ENCODE data around the gene PCGF3. TPM values are rescaled to one million over a fixed set of nuclear protein-coding genes. Genes with fewer than 3 reads are reported as not detected.

The PCGF3 gene
- total and polyA plus RNA-seq, 9 of the 15 experiments (the other 6 are each of a cell fraction or from before 2014, with no cell fraction given) = 2.6 to 46.1 (median 20.3) TPM

GRCh38 chr4:762211-763190 is 56.9 kb downstream of the PCGF3 start:
- no peak overlapping the region for H3K9ac ChIP-seq (ENCODE audit: insufficient read depth in 1 of 2, low read depth in 2 of 2, low read length in 2 of 2)
- no peaks in the 10 kb centered on the region for H4K20me1 ChIP-seq (replicated peaks; ENCODE audit: control insufficient read depth, insufficient read depth, low read length)
- peaks cover 74% of the 10 kb centered on the region; the same call in 2 of the 3 replicates for H3K36me3 ChIP-seq (ENCODE audit: control insufficient read depth, insufficient read depth, low read length)
- H3K4me2 ChIP-seq (ENCODE audit: insufficient read depth, low read length) = no peak overlapping the region
- no peaks in the 10 kb centered on the region; the same call in 2 of the 3 replicates for H3K79me2 ChIP-seq (ENCODE audit: control insufficient read depth, insufficient read depth, low read length)
- DNase-seq (ENCODE audit: extremely low read depth in 1 of 4, low spot score in 3 of 4) (no peak), ATAC-seq (peak; percentile 19; the same call in 1 of the 3 replicates), FAIRE-seq (no peak)
- 93% methylated on average over 20 of the region's 24 CpGs for WGBS (ENCODE audit: insufficient coverage, low coverage, missing lambda C conversion rate)
- peaks cover 13% of the 10 kb centered on the region for H3K9me3 ChIP-seq (replicated peaks; ENCODE audit: control insufficient read depth, insufficient read depth, low read depth, low read length)
- H2AFZ ChIP-seq (ENCODE audit: low read depth, low read length) = no peak overlapping the region
- ChIA-PET POLR2A (interaction anchor here (1.4 kb wide), 1 partner anchor 9 kb away, joined by 8 read pairs; no protein-coding TSS in a partner anchor), CTCF (ENCODE audit: low intra/inter-chr PET ratio) (no interaction called here)
- BruUV-seq (replicated peaks) = no TSS peak
- H3K4me3 ChIP-seq = no peak overlapping the region
- intact Hi-C loops (cut with micrococcal nuclease) (loop anchor here (10.0 kb wide), 1 partner anchor 222 kb away; the partner anchor contains the start of gene IDUA), in situ Hi-C loops (cut with MboI) (no loop called here)
- peaks cover 0 to 14% of the 10 kb centered on the region in 2 experiments; a peak in 2 of 5 replicates for H3K4me1 ChIP-seq (replicated peaks in 1 of 2; ENCODE audit: control insufficient read depth in 2 of 2, insufficient read depth in 2 of 2, low read length in 2 of 2)
- no peak overlapping the region for H3K27ac ChIP-seq (ENCODE audit: extremely low read depth, low read depth, low read length)
- no peaks in the 10 kb centered on the region for H3K27me3 ChIP-seq (ENCODE audit: control insufficient read depth in 2 of 2, insufficient read depth in 2 of 2, low read length in 2 of 2)
- no peaks in the 10 kb centered on the region for H3K9me1 ChIP-seq (ENCODE audit: control insufficient read depth, insufficient read depth, low read length)
- TF ChIP-seq CSDE1 (IDR thresholded peaks at IDR 0.05) (no peak), BRF1 (IDR thresholded peaks at IDR 0.05; ENCODE audit: borderline replicate concordance, extremely low read depth, insufficient read length) (no peak), NFATC3 (IDR thresholded peaks at IDR 0.05) (no peak), RFX7 (CRISPR knock-in tag; IDR thresholded peaks at IDR 0.05) (no peak), ZNF174 (CRISPR knock-in tag; IDR thresholded peaks at IDR 0.05) (no peak), NRF1 (conservative IDR thresholded peaks at IDR 0.05 in 1 of 2, IDR thresholded peaks at IDR 0.05 in 1 of 2) (no peak), KLF1 (tag; IDR thresholded peaks at IDR 0.05) (no peak), ZNF324 (CRISPR knock-in tag; IDR thresholded peaks at IDR 0.05) (no peak), CBX1 (IDR thresholded peaks at IDR 0.05; ENCODE audit: low read depth) (0 out of 2 replicates have a peak, but pooled peaks have one; percentile 35), ZNF318 (IDR thresholded peaks at IDR 0.05; ENCODE audit: borderline replicate concordance in 1 of 2, low read depth in 1 of 2) (no peak), SIRT6 (IDR thresholded peaks at IDR 0.05; ENCODE audit: low read depth, low read length) (peak; percentile 2), MTF1 (CRISPR knock-in tag; IDR thresholded peaks at IDR 0.05; ENCODE audit: borderline replicate concordance) (no peak), RBM22 (IDR thresholded peaks at IDR 0.05; ENCODE audit: low read depth, low read length, poor library complexity, severe bottlenecking) (peak; percentile 61), POLR2B (IDR thresholded peaks at IDR 0.05; ENCODE audit: low read depth, partially characterized antibody) (peak; percentile 11)

Measured in K562 (cell line).